GM19467 (cell line): Measurements from ENCODE around the gene PRRX2.
"Not testable (repeated sequence)": the region's sequence is repeated elsewhere in the genome, so short reads cannot be mapped to it uniquely, and the experiment has no call there.

Experiments
- ATAC-seq: cut with Tn5 transposase; IDR thresholded peaks from one replicate; pipeline ENCODE4 v1.9.1; 2021; ENCODE audit warnings: mild to moderate bottlenecking, moderate library complexity; ENCODE audit not compliant: unreplicated experiment

Gene PRRX2

GRCh38 chr9:129653823-129654553 is 11.5 kb upstream of the PRRX2 start:
- no peak for ATAC-seq

DNA sequence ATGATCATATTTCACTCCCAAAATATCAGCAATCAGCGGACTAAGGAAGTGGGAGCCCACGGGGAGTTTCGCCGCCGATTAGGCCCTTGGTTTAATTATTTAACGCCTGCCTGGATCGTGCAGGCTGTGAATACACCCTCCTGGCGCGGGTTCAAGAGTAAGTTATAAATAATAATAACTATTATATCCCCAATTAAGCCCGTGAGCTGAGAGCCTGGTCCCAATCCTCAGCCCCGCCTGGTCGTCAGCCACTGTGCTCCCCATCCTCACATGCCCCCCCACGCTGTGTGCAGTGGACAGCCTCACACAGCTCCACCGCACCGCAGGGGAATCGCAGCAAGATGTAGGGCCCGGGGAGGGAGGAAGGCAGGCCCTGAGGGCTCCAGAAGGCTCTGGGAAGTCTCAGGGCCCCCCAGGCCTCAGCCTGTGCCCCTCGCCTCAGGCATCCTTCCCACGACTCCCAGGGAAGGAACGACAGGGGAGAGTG is 10.8 kb upstream of the PRRX2 start:
- ATAC-seq = no peak

DNA sequence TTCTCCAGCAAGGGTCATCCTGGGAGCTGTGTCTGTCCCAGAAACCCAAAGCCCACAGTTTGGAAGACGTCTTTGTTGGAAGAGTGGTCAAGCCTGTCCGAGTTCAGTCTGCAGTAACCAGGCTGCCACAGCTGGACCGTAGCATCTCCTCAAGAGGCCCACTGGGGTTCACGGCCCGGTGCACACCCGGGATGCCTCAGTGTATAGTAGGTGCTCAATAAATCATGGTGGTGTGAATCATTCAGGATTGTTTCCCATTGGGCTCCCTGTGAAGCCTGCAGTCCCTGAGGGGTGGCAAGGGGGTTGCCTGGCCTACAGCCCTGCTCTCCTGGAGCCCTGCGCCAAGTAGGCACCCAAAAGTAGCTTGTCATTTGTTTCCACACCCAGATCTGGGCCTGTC is 10.3 kb upstream of the PRRX2 start:
- ATAC-seq = no peak

DNA sequence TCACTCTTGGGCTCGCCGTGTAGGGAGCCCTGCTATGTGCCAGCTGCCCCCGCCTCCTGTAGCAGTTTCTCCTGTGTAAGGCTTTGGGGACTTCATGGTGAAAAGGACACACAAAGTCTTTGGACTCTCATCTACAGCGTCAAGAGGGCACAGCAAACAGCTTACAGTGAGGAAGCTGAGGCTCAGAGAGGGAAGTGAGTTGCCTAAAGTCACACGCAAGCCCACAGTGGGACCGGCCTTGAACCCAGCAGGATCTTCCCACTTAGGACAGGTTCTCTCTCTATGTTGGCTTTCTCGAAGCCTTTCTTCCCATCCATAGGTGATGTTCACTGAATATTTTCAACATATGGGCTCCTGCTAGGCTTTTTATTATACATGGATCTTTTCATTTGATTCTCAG is 9.8 kb upstream of the PRRX2 start:
- no peak for ATAC-seq

- ATAC-seq = no peak
Observed at GRCh38 chr9:129656795-129657390, 8.6 kb upstream of the PRRX2 start.

- ATAC-seq = no peak
Observed at GRCh38 chr9:129661029-129661428, 4.4 kb upstream of the PRRX2 start.

GRCh38 chr9:129662239-129662638 is 3.2 kb upstream of the PRRX2 start:
- ATAC-seq = not testable (repeated sequence)

DNA sequence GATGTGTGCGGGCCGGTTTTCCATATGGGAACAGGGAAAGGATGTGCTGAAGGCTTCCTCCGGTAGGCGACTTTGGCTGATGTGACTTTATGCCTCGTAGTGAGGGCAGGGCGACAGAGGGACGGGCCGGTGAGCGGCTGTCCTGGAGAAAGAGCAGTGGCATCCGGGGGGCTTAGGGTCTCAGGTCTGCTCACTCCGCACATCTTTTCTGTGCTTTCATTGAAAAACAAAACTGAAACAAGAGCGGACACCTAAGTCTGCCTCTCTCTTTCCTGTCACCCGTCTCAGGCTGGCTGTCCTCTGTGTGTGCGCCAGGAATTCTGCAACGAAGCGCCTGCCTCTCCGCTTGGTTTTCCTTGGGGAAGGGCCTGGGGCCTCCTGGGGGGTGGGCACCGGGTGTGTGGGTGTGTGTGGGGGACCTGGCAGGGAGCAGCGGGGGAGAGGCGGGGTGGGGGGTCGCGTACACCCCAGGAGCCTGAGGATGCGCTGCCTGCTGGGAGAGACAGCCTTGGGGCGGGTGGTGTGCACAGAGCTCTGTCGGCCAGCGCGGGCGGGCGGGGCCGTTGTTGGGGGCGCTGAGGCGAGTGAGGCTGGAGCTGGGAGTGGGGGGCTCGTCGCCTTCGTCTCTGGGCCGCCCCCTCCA is 580 bp upstream of the PRRX2 start:
- no peak for ATAC-seq

DNA sequence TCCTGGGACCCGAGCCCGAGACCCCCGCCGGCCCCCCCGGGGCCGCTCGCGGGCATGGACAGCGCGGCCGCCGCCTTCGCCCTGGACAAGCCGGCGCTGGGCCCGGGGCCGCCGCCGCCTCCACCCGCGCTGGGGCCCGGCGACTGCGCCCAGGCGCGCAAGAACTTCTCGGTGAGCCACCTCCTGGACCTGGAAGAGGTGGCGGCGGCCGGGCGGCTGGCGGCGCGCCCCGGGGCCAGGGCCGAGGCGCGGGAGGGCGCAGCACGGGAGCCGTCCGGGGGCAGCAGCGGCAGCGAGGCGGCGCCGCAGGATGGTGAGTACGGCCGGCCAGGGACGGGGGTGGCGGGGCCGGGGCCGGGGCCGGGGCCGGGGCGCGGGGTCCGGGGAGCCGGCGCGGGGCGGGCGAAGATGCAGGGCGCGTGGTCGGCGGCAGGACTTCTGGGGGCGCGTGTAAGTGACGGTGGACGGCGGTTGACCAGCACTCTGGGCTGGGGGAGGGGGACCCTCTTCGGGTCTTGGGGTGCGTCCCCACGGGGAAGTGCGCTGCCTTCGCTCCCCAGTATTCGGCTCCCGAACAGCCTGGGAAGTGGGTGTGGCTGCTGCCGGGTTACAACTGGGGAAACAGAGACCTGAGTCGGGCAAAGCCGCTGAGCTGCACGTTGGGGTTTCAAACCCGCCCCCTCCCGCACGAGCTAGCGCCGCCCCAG is 520 bp downstream of the PRRX2 start:
- no peak for ATAC-seq

GRCh38 chr9:129666575-129666974 is 1.1 kb downstream of the PRRX2 start:
- no peak for ATAC-seq

DNA sequence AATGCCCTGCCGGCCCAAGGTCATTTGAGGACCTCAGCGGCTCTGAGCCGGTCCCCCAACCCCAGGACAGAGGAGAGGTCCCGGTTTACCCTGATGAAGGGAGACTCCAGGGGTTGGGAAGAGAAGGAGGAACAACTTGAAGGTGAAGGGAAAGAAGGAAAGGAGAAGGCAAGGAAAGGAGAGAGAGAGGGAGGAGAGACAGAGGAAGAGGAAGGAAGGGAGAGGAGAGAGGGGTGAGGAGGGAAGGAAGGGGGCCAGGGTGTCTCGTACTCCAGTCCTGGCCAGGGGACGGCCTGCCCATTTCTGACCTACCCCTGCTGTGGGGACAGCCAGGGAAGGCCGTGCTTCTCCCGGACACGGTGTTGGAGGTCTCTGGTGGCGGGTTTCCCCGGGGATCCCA is 1.9 kb downstream of the PRRX2 start:
- ATAC-seq = no peak

GRCh38 chr9:129667850-129668249 is 2.4 kb downstream of the PRRX2 start:
- no peak for ATAC-seq

GRCh38 chr9:129669141-129669718 is 3.8 kb downstream of the PRRX2 start:
- no peak for ATAC-seq

DNA sequence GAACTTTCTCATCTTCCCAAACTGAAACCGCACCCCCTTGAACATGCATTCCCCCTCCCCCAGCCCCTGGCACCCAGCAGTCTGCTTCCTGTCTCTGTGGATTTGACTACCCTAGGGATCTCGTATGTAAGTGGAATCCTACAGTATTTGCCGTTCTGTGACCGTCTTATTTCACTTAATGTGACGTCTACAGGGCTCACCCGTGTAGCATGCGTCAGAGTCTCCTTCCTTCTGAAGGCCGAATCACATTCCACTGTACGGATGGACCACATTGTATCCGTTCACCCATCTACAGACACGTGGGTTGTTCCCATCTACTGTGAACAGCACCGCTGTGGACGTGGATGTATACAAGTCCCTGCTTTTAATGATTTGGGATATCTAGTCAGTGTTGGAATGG is 4.5 kb downstream of the PRRX2 start:
- ATAC-seq = no peak

GRCh38 chr9:129671065-129671464 is 5.6 kb downstream of the PRRX2 start:
- ATAC-seq = no peak

DNA sequence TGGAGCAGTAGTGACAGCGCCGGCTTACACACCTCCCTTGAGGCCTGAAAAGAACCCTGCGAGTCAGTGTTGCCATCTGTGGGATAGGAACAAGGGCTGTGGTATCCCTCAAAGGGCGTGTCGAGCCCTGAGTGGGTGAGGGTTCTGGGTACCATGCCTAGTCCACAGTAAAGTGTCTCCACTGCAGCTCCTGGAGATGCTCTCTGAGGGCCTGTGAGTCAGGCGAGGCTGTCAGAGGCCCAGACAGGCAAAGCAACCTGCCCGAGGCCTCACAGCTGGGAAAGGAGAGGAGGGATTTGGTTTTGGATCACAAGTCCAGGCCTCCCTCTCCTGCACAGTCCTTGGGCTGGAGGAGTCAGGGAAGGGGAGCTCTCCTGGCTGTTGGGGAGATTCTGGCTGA is 6.1 kb downstream of the PRRX2 start:
- ATAC-seq = no peak

DNA sequence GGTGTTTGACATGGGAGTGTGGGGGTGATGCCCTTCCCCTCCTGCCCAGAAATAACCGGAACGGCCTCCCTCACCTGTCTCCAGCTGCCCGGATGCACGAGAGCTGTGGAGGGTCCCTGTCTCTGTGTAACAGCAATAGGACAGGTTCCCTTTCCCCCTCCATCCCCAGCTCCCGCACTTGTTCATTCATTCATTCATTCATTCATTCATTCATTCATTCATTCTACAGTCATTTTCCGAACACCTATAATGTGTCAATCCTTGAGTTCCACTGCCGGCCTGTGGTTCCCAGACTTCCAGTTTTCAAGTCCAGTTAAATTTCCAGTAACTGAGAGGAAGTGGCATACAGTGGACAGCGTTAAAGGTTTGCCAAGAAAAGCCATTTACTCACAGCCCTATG is 7.3 kb downstream of the PRRX2 start:
- ATAC-seq = no peak

DNA sequence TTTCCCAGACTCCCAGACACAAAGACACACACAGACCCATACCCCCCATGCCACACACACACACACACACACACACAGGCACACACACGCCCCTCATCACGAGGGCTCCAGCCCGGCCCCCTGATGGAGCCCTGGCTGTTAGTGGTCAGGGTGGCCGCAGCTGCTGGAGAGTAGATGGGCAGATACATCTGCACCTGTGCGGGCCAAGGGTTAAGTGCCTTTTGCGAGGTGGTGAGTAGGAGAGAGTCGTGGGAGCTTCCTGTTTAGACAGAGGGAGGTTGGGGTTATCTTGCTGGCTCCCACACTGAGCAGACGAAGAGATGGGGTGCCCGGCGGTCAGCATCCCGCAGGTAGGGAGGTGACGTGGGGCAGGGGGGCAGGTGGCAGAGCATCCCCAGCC is 8.2 kb downstream of the PRRX2 start:
- no peak for ATAC-seq

GRCh38 chr9:129674229-129674628 is 8.8 kb downstream of the PRRX2 start:
- ATAC-seq = no peak

DNA sequence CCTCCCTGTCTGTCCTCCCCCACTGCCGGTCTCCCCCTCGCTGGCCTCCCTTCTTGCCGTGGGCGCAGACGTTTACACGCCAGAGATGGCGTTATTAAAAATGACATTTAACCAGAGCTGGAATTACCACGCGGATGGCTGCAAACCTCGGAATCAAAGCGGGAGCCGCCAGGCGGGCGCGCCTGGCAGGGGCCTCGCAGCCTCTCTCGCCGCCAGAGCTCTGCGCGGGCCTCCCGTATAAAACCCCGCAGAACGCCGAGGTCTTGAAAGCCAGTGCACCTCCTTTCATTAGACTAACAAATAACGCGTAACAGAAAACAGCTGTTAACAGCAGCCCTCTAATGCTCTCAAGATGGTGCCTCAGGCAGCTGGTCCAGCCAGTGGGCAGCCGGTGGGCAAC is 10.2 kb downstream of the PRRX2 start:
- no peak for ATAC-seq

DNA sequence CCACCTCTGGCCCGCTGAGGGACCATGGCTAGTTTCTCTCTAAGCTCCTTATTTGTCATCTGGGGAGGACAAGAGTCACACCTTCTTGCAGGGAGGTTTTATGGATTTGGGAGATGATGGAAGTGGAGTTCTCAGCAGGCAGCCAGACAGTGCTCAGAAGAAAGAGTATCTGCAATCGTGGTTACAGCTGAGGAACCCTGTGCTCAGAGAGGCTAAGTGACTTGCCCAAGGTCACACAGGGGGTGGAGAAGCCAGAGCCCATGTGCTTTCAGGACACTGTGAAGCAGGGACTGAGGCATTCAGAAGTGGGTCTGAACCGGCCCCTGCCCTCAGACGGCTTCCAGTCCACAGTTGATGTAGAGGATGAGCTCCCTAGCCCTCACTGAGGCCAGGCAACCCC is 10.8 kb downstream of the PRRX2 start:
- ATAC-seq = no peak
